ENCODE results near the gene APCS.

APCS gene

DNA sequence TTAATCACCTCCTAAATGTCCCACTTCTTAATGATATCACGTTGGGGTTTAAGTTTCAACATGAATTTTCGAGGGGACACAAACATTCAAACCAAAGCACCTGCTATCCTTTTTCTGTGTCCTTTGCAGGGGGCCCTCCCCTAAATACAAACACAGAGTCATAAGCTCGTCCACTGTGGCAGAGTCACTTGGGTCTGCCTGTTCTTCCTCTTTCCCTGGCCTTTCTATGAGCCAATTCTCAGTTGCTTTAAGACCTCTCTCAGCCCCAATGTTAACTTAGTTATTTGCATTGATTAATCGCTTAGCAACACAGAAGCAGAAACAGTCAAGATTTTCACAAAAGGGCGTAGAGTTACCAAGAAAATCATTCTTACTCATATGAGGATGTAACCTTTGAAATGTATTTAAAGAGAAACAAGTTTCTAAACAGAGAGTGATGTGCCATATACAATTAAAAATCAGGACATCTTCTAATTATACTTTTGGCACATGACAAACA, 14.9 kb downstream of the APCS start:
- Histone ChIP-seq H3K27ac (replicated peaks; ENCODE audit: low read length) (no peak overlapping the region), H3K18ac (ENCODE audit: low read length) (no peak overlapping the region), H2AK5ac (ENCODE audit: low read depth, low read length) (no peak overlapping the region), H2AFZ (ENCODE audit: low read length) (no peak overlapping the region), H3K4ac (ENCODE audit: low read length) (no peak overlapping the region), H3K4me1 (ENCODE audit: control insufficient read depth in 2 of 2, insufficient read depth in 1 of 2, low read depth in 1 of 2, low read length in 2 of 2) (peaks cover 0 to 3% of the 10 kb centered on the region in 2 donors), H2BK120ac (ENCODE audit: low read depth, low read length) (no peak overlapping the region), H3K23ac (ENCODE audit: low read depth, low read length, poor library complexity) (no peak overlapping the region), H3K14ac (ENCODE audit: low read length) (no peak overlapping the region), H3K4me3 (ENCODE audit: low read length in 2 of 2) (no peak overlapping the region), H3K4me2 (ENCODE audit: insufficient read depth, low read length, poor library complexity, severe bottlenecking) (no peak overlapping the region), H2BK12ac (ENCODE audit: low read length) (no peak overlapping the region), H3K9me3 (replicated peaks in 1 of 2; ENCODE audit: control insufficient read depth in 2 of 2, insufficient read depth in 1 of 2, low read depth in 1 of 2, low read length in 2 of 2) (peaks cover 0 to 2% of the 10 kb centered on the region in 2 donors), H3K9ac (ENCODE audit: low read depth, low read length, poor library complexity) (no peak overlapping the region), H3K27me3 (ENCODE audit: control insufficient read depth in 3 of 3, insufficient read depth in 3 of 3, low read depth in 1 of 3, low read length in 3 of 3) (no peaks in the 10 kb centered on the region), H3K79me1 (ENCODE audit: low read depth, low read length) (no peaks in the 10 kb centered on the region), H2BK15ac (ENCODE audit: low read length) (no peak overlapping the region), H4K8ac (ENCODE audit: low read depth, low read length) (no peak overlapping the region), H2BK5ac (ENCODE audit: low read length) (no peak overlapping the region), H3K36me3 (replicated peaks in 1 of 2; ENCODE audit: control insufficient read depth in 2 of 2, insufficient read depth in 2 of 2, low read length in 2 of 2) (no peaks in the 10 kb centered on the region), H4K91ac (ENCODE audit: low read depth, low read length, poor library complexity) (no peak overlapping the region)
- no peak for DNase-seq (ENCODE audit: low spot score)
- WGBS, 2 donors (ENCODE audit: extremely low coverage in 2 of 2, insufficient read length in 2 of 2, insufficient replicate concordance in 1 of 2) = no CpG with 5 or more reads among the region's 5 CpGs

GRCh38 chr1:159612211-159612885, 24.7 kb downstream of the APCS start:
- Histone ChIP-seq H3K9me3 (replicated peaks in 1 of 2; ENCODE audit: control insufficient read depth in 2 of 2, insufficient read depth in 1 of 2, low read depth in 1 of 2, low read length in 2 of 2) (peaks cover 0 to 2% of the 10 kb centered on the region in 2 donors), H3K36me3 (replicated peaks in 1 of 2; ENCODE audit: control insufficient read depth in 2 of 2, insufficient read depth in 2 of 2, low read length in 2 of 2) (no peaks in the 10 kb centered on the region), H2BK12ac (ENCODE audit: low read length) (no peak overlapping the region), H3K4me3 (ENCODE audit: low read length in 2 of 2) (no peak overlapping the region), H3K14ac (ENCODE audit: low read length) (no peak overlapping the region), H3K79me1 (ENCODE audit: low read depth, low read length) (no peaks in the 10 kb centered on the region), H2BK15ac (ENCODE audit: low read length) (no peak overlapping the region), H3K27me3 (ENCODE audit: control insufficient read depth in 3 of 3, insufficient read depth in 3 of 3, low read depth in 1 of 3, low read length in 3 of 3) (no peaks in the 10 kb centered on the region), H3K4me1 (ENCODE audit: control insufficient read depth in 2 of 2, insufficient read depth in 1 of 2, low read depth in 1 of 2, low read length in 2 of 2) (peaks cover 0 to 2% of the 10 kb centered on the region in 2 donors), H3K4ac (ENCODE audit: low read length) (no peak overlapping the region), H3K27ac (replicated peaks; ENCODE audit: low read length) (no peak overlapping the region), H2AK5ac (ENCODE audit: low read depth, low read length) (no peak overlapping the region), H3K23ac (ENCODE audit: low read depth, low read length, poor library complexity) (no peak overlapping the region), H2BK5ac (ENCODE audit: low read length) (no peak overlapping the region), H4K91ac (ENCODE audit: low read depth, low read length, poor library complexity) (no peak overlapping the region), H3K9ac (ENCODE audit: low read depth, low read length, poor library complexity) (no peak overlapping the region), H4K8ac (ENCODE audit: low read depth, low read length) (no peak overlapping the region), H2AFZ (ENCODE audit: low read length) (no peak overlapping the region), H3K4me2 (ENCODE audit: insufficient read depth, low read length, poor library complexity, severe bottlenecking) (no peak overlapping the region), H2BK120ac (ENCODE audit: low read depth, low read length) (no peak overlapping the region), H3K18ac (ENCODE audit: low read length) (no peak overlapping the region)
- no peak for DNase-seq (ENCODE audit: low spot score)
- no CpG with 5 or more reads among the region's 8 CpGs for WGBS, 2 donors (ENCODE audit: extremely low coverage in 2 of 2, insufficient read length in 2 of 2, insufficient replicate concordance in 1 of 2)

DNA sequence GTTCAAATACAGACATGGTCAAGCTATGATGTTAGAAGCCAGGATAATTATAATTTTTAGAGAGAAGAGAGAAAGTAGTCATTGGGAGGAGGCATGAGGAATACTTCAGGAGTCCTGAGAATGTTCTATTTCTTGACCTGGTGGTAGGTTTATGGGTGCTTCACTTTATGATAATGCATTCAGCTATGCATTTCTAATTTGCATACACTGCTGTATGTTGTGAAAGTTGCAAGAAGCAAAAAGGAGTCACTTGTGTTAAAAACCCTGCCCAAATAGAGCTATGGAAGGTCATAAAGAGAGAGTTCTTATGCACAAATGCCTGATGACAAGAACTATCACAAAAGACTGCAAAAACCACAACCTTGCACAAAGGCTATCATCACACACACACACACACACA, 45.3 kb downstream of the APCS start:
- H2BK12ac ChIP-seq (ENCODE audit: low read length) = no peak overlapping the region
- H4K8ac ChIP-seq (ENCODE audit: low read depth, low read length) = no peak overlapping the region
- no peak for DNase-seq (ENCODE audit: low spot score)
- H2BK120ac ChIP-seq (ENCODE audit: low read depth, low read length) = no peak overlapping the region
- no peak overlapping the region for H3K27ac ChIP-seq (replicated peaks; ENCODE audit: low read length)
- no peak overlapping the region for H2AFZ ChIP-seq (ENCODE audit: low read length)
- no peak overlapping the region for H3K4ac ChIP-seq (ENCODE audit: low read length)
- H3K4me1 ChIP-seq (ENCODE audit: control insufficient read depth in 2 of 2, insufficient read depth in 1 of 2, low read depth in 1 of 2, low read length in 2 of 2) = no peaks in the 10 kb centered on the region
- H2BK15ac ChIP-seq (ENCODE audit: low read length) = no peak overlapping the region
- no peak overlapping the region for H2BK5ac ChIP-seq (ENCODE audit: low read length)
- no peak overlapping the region for H3K18ac ChIP-seq (ENCODE audit: low read length)
- no peak overlapping the region for H3K14ac ChIP-seq (ENCODE audit: low read length)
- H3K27me3 ChIP-seq (ENCODE audit: control insufficient read depth in 3 of 3, insufficient read depth in 3 of 3, low read depth in 1 of 3, low read length in 3 of 3) = peaks cover 0 to 2% (median 0%) of the 10 kb centered on the region in 3 experiments
- no peak overlapping the region for H2AK5ac ChIP-seq (ENCODE audit: low read depth, low read length)
- H3K23ac ChIP-seq (ENCODE audit: low read depth, low read length, poor library complexity) = no peak overlapping the region
- no peak overlapping the region for H3K4me3 ChIP-seq (ENCODE audit: low read length in 2 of 2)
- no peaks in the 10 kb centered on the region for H3K79me1 ChIP-seq (ENCODE audit: low read depth, low read length)
- H3K9ac ChIP-seq (ENCODE audit: low read depth, low read length, poor library complexity) = no peak overlapping the region
- H3K36me3 ChIP-seq (replicated peaks in 1 of 2; ENCODE audit: control insufficient read depth in 2 of 2, insufficient read depth in 2 of 2, low read length in 2 of 2) = no peaks in the 10 kb centered on the region
- H4K91ac ChIP-seq (ENCODE audit: low read depth, low read length, poor library complexity) = no peak overlapping the region
- no peaks in the 10 kb centered on the region for H3K9me3 ChIP-seq (replicated peaks in 1 of 2; ENCODE audit: control insufficient read depth in 2 of 2, insufficient read depth in 1 of 2, low read depth in 1 of 2, low read length in 2 of 2)
- H3K4me2 ChIP-seq (ENCODE audit: insufficient read depth, low read length, poor library complexity, severe bottlenecking) = no peak overlapping the region
